ENCODE results near the gene ITPR2.

Gene ITPR2

GRCh38 chr12:26389343-26389742 is 443.7 kb downstream of the ITPR2 start:
- no peaks in the 10 kb centered on the region for H3F3A ChIP-seq (ENCODE audit: insufficient read depth, low read length)
- H3K4me1 ChIP-seq (ENCODE audit: insufficient read depth, low read length, severe bottlenecking), result no peaks in the 10 kb centered on the region
- H3K36me3 ChIP-seq (ENCODE audit: insufficient read depth, low read length), result peaks cover 36% of the 10 kb centered on the region
- TF ChIP-seq CTCF (IDR thresholded peaks at IDR 0.05; ENCODE audit: low read length) (no peak), EZH2 (IDR thresholded peaks at IDR 0.05; ENCODE audit: borderline replicate concordance, low read length) (no peak)
- no peaks in the 10 kb centered on the region for H4K20me1 ChIP-seq (ENCODE audit: insufficient read depth, low read length)
- no peak overlapping the region for H3K9ac ChIP-seq (ENCODE audit: low read length)
- no peak overlapping the region for H2AFZ ChIP-seq (ENCODE audit: low read length)
- no peak overlapping the region for H3K4me3 ChIP-seq (ENCODE audit: low read depth, low read length, poor library complexity, severe bottlenecking)
- H3K27me3 ChIP-seq (ENCODE audit: insufficient read depth, low read length), result no peaks in the 10 kb centered on the region
- H3K79me2 ChIP-seq (ENCODE audit: insufficient read depth, low read length), result no peaks in the 10 kb centered on the region
- H3K4me2 ChIP-seq (ENCODE audit: low read length), result no peak overlapping the region
- no peaks in the 10 kb centered on the region for H3K9me3 ChIP-seq (ENCODE audit: low read length)
- H3K9me2 ChIP-seq (ENCODE audit: low read depth, low read length), result no peaks in the 10 kb centered on the region
- H3K27ac ChIP-seq (ENCODE audit: low read depth, low read length, poor library complexity, severe bottlenecking), result no peak overlapping the region

- no peak for TF ChIP-seq CTCF (IDR thresholded peaks at IDR 0.05; ENCODE audit: low read length)
- TF ChIP-seq EZH2 (IDR thresholded peaks at IDR 0.05; ENCODE audit: borderline replicate concordance, low read length), result no peak
- Histone ChIP-seq H3K27ac (ENCODE audit: low read depth, low read length, poor library complexity, severe bottlenecking) (no peak overlapping the region), H3K4me1 (ENCODE audit: insufficient read depth, low read length, severe bottlenecking) (no peaks in the 10 kb centered on the region), H3K9me2 (ENCODE audit: low read depth, low read length) (no peaks in the 10 kb centered on the region), H3K79me2 (ENCODE audit: insufficient read depth, low read length) (no peaks in the 10 kb centered on the region), H3K36me3 (ENCODE audit: insufficient read depth, low read length) (peaks cover 26% of the 10 kb centered on the region), H4K20me1 (ENCODE audit: insufficient read depth, low read length) (no peaks in the 10 kb centered on the region), H3K4me3 (ENCODE audit: low read depth, low read length, poor library complexity, severe bottlenecking) (no peak overlapping the region), H2AFZ (ENCODE audit: low read length) (no peak overlapping the region), H3K4me2 (ENCODE audit: low read length) (no peak overlapping the region), H3F3A (ENCODE audit: insufficient read depth, low read length) (no peaks in the 10 kb centered on the region), H3K9ac (ENCODE audit: low read length) (no peak overlapping the region), H3K9me3 (ENCODE audit: low read length) (no peaks in the 10 kb centered on the region), H3K27me3 (ENCODE audit: insufficient read depth, low read length) (no peaks in the 10 kb centered on the region)
Measured at GRCh38 chr12:26384536-26384935, 448.5 kb downstream of the ITPR2 start.

GRCh38 chr12:26383041-26383440 is 450.0 kb downstream of the ITPR2 start:
- no peak for TF ChIP-seq CTCF (IDR thresholded peaks at IDR 0.05; ENCODE audit: low read length)
- no peak for TF ChIP-seq EZH2 (IDR thresholded peaks at IDR 0.05; ENCODE audit: borderline replicate concordance, low read length)
- Histone ChIP-seq H3K4me2 (ENCODE audit: low read length) (no peak overlapping the region), H3K4me1 (ENCODE audit: insufficient read depth, low read length, severe bottlenecking) (no peaks in the 10 kb centered on the region), H3K36me3 (ENCODE audit: insufficient read depth, low read length) (peaks cover 26% of the 10 kb centered on the region), H3K9me3 (ENCODE audit: low read length) (no peaks in the 10 kb centered on the region), H3K9me2 (ENCODE audit: low read depth, low read length) (no peaks in the 10 kb centered on the region), H3K27ac (ENCODE audit: low read depth, low read length, poor library complexity, severe bottlenecking) (no peak overlapping the region), H3F3A (ENCODE audit: insufficient read depth, low read length) (no peaks in the 10 kb centered on the region), H3K27me3 (ENCODE audit: insufficient read depth, low read length) (no peaks in the 10 kb centered on the region), H3K4me3 (ENCODE audit: low read depth, low read length, poor library complexity, severe bottlenecking) (no peak overlapping the region), H4K20me1 (ENCODE audit: insufficient read depth, low read length) (no peaks in the 10 kb centered on the region), H3K79me2 (ENCODE audit: insufficient read depth, low read length) (no peaks in the 10 kb centered on the region), H3K9ac (ENCODE audit: low read length) (no peak overlapping the region), H2AFZ (ENCODE audit: low read length) (no peak overlapping the region)

Data from OCI-LY1 (cell line).